GM18519 (cell line): ENCODE measurements around the gene NR3C2.

Source experiments
- ATAC-seq: cut with Tn5 transposase; IDR thresholded peaks from one replicate; pipeline ENCODE4 v1.9.1; 2021; ENCODE audit warnings: mild to moderate bottlenecking, moderate library complexity; ENCODE audit not compliant: unreplicated experiment, low FRiP score

The NR3C2 gene

DNA sequence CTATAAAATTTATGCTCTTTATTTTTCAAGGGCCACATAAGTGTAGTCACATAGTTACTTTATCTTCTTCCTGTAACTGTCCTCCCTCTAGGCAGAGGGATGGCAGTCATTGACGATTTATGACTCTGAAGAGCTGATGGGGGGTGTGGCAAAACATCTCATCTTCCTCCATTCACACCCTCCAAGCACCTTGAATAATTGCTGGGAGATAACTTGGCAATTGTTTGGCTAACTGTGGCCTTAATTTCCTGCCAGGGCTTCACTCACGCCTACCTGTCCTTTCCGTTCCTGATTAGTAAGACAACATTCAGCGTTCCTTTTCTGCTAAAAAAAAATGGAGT lies 381.1 kb downstream of the NR3C2 start:
- ATAC-seq, result no peak

DNA sequence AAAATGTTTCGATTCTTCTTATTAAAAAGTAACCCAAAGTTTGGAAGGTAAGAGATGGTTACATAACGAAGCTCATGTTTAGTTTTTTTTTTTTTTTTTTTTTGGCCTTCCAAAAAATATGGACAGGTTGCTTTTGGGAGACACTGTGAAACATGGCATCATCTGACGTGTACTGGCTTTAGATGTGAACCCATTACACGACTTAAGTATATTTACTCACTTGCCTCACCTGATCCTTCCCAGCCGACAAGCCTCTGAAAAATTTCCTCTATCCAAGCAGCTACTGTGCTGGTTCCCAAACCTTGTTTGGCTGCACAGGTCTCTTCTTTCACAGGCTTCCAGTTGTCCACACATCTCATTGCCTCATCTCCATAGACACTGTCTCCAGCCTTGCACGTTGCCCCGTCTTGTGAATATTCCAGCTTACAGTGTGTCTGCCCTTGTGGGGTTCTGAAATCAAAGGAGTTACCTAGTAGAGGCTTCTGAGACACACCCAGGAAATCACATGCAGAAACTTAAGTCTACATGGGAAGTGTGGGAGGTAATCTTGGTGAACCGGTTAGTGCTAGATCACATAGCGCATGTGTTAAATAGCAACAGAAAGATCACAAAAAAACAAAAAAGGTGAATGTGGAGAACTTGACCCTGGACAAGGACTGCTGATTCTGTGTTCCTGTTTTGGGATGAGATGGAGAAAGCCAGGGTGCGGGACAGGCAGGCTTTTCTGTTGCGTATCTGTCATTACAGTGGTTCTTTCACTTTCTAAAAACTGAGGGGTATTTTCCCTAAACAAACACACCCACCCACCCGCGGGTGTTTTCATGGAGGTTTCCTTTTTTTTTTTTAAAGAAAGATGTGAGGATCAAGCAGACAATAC lies 381.7 kb downstream of the NR3C2 start:
- ATAC-seq, result no peak

DNA sequence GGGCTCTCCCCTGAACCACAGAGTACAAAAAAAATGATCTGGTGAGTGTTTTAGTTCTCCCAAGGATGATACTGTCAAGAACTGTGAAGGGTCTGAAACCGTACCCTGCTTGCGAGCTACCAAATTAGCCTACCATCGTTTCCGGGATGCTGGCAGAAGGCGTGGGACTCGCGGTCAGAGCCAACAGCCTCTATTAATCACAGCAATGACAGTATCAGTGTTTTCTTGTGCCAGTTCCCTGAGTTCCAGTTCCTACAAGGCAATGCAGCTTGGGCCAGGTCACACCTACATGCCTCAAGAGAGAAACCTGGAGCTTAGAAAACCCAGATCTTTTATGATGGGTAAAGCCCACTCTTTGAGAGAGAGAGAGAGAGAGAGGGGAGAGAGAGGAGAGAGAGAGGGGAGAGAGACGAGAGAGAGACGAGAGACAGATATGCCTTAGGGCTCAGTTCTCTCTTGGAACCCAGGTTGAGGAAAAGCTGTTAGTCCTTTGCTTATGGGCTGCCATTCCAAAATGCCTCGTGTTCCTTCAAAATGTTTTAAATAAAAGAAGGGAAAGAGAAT lies 382.5 kb downstream of the NR3C2 start:
- no peak for ATAC-seq

DNA sequence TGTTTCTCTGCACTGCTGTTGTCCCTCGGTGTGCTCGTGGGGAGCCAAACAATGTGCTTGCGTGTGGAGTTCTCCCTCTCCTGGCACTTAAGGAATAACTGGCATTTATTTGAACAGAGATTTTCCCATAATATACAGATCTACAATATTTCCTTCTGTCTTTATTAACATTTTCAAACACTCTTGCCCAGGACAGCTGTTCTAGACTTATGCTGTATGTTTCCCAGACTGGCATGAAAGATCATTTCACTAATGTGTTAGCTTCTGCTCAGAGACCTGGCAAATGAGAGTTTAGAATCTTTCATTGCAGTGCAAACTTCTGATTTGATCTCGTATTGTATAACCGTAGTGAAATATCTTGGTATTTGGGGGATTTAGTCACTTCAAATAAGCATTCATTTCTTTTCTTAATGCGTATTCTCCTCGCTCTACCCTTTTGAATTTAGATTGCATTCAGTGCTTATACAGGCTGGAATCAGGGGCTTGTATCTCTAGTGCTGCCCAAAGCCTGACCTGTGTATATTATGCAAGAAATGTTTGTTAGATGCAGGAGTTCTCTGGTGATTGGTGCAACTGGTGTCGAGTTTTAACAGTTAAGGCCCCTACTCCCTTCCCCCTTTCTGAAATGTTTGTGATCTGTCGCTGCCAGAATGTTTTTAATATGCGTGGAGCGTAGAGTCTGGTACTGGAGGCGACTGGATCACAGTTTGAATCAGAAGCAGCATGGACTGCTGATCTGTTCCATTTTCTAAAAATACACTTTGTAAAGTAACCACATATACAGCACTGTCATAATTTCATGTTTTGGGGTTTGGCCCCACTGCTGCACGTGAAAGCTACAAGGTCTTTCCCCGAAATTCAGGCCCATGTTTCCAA lies 384.0 kb downstream of the NR3C2 start:
- ATAC-seq, result no peak

DNA sequence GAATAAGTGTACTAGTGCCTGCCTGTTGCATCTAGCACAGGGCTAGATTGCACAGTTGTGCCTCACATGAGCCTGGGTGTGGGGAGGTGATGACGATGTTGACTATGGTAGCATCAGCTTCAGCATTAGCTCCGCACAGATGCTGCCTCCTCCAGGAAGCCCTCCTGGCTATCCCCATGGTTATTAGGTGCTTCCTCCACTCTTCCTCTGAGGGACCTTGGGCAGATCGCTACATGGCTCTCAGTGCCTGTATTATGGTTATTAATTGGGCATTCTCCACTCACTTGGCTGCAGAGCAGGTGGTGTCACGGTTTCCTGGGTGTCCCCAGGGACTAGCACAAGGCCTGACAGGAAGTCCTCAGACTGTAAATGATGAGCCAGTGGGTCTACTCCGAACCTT lies 384.7 kb downstream of the NR3C2 start:
- peak; percentile 31 for ATAC-seq

DNA sequence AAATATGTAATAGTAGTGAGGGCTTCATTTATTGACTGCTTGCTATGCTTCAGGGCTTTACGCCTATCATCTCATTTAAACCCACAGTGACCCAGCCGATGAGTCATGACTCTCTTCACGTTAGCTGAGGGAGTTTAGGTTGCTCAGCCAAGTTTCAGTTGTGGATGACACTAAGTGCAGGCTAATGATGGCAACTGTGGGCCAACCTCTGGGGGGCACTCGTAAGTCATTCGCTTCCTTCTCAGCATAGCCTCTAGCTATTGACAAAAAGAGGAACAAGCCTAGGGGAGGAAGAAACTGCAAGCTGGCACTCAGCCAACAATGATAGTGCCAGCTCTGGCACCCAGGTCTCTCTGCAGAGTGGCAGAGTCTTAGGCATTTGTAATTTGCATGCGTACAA lies 385.3 kb downstream of the NR3C2 start:
- peak; percentile 94 for ATAC-seq

DNA sequence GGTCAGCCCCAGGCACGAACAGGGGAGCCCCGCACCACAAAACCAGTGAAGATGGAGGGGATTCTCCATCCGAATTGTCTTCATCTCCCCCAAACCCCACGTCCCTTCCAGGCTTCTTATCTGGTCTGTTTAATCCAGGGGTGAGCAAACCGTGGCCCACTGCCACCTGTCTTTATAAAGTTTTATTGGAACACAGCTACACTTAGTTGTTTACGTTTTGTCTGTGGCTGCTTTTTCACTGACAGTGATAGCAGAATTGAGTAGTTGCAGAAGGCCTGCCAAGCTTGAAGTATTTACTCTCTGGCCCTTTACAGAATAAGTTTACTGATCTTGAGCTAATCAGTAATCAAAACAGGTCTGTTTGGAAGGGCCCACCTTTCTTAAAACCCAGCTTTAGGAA lies 386.4 kb downstream of the NR3C2 start:
- ATAC-seq, result no peak

DNA sequence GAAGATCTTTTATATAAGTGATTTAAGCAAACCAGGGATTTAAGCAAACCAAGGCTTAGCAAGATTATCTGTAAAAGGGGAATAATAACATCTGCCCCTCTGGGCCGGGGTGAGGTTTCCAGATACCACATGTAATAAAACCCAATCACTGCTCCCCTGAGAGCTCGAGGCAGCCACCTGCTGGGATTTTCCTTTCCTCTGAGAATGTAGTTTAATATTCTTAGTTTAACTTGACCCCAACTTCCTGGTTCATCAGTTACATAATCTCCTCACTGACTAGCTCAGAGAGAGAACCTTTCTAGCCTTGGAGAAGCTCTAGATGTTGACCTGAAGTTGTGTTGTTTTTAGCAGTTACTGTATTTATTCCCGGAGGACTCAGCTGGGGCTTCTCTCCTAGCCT lies 387.9 kb downstream of the NR3C2 start:
- ATAC-seq, result no peak

DNA sequence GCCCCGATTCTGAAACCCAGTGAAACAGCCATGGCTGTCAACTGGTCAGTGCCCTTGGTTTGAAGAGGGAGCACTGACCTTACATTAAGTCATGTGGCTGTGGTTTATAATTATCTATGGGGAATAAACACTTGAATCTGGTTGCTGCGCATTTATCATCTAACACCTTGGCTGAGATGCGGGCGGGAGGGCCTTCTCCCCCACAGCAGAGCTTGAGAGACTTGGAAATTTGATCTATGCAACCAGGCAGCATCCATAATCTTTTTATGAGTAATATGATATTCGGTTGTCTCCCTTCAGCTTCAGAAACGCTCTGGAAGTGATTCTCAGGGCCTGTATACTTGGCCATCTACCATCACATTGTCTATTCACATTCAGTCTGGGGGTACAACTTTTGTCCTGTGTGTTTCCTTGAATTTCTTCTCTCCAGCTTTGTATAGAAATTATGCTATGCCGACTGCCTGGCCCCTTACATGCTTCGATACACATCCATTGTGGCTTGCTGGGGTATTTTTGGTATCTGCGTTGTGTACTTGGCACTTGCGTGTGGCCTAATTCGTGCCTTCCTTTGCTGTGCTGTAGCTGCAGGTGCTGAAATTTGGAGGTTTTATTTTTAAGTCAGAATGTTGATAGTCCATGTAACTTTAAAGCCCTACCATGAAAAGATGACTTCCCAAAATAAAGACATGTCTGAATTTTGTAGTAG lies 388.8 kb downstream of the NR3C2 start:
- ATAC-seq, result no peak

DNA sequence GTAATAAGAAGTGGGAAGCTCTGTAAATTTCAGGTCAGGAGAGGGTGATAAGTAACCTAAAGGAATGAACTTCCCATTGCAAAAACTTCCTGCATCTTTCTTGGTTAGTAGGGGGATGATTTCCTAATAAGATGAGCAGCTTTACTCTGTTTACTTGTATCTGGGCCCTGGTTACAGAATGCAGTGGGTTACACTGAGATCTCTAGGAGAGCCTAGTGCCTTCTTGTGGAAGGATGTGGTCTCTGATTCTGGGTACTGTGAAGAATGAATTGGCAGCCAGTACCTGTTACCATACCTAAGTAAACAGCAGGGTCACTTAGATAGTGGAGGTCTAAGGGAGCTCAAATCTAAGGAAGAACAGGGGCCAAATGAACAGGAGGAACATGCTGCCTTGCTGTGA lies 389.8 kb downstream of the NR3C2 start:
- no peak for ATAC-seq

DNA sequence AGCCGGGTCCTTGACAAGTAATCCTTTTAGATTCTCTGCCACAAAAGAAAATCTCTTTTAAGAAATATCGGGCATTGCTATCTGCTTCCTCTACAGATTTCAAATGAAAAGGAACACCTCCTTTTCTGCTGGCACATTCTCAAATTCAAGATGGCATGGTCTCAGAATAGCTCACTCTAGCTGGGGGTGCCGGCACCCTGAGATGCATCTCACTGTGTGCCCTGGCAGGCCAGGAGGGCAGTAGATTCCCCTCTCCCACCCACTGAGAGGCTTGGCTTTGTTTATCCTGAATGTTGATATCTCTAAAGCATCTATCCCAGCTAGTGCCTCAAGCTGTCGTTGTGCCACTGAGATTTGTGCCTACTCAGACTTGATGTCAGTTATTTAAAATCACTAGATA lies 390.8 kb downstream of the NR3C2 start:
- ATAC-seq, result no peak

DNA sequence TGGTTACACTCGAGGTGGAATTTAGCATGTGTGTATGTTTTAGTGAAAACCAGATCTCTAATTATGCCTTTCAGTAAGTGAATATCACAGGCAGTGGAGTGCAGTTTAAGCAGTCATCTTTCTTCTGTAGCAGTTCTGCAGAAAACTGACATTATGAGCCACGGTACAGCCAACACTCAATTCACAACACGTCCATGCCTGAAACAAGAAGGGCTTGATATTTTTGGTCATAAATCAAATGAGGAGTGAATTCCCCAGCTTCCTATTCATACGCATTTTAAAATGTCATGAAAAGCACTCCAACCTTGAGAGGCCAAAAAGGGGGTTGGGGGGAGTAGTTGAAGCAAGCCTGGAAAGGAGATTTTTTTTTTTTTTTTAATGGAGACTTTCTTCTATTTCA lies 393.6 kb downstream of the NR3C2 start:
- no peak for ATAC-seq

DNA sequence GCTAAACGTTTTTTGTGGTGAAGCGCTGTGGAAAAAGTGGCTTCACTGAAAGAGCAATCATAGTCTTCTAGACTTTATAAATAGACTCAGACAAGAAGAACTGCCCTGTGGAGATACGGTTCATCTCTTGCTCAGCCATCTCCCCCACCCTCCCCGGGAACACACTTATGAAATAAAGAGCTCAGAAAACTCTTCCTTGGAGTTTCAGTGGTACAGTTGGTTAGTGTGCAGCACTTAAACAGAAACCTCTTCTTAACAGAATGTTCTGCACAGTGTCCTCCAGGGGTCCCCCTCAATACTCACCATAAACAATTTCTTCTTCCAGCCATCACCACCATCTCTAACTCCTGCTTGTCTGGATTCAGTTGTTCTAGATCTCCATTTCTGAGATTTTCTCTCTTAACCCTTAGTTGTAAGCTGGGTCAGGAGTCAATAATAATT lies 397.3 kb downstream of the NR3C2 start:
- peak; percentile 97 for ATAC-seq

DNA sequence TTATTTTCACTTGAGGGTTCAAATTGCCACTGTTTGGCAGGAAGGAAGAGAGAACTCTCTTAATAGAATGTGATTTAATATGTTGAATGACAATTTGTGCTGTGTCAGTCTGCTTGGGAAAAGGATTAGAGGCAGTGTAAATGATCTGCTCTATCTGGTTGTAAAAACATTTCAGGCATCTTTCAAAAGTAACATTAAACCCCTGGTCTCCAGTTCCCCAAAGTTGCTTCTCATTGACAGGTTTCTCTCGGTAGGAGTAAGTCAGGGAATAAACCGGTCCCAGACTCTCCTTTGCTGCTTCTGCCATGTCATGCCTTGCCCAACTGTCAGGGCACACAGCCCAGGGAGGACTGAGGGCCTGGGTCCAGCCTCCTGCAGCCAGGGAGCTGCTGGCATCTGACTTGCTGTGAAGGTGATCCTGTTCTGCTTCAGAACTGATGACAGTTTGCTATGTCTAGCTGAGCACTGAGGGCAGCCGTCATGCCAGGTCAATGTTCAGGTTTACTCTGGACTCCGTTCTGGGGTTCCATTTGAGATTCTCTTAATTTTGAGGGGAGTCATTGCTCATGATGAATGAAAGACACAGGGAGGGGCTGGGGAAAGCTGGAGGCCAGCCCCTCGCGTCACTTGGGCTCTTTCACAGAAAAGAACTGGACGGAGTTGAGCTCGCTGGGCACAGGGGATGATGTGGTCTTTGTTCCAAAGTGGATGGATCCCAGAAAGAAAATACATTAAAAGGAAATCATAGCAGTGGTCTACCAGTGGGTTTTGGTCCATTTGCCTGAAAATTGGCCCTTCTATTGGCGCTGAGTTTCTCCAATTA lies 397.9 kb downstream of the NR3C2 start:
- no peak for ATAC-seq

DNA sequence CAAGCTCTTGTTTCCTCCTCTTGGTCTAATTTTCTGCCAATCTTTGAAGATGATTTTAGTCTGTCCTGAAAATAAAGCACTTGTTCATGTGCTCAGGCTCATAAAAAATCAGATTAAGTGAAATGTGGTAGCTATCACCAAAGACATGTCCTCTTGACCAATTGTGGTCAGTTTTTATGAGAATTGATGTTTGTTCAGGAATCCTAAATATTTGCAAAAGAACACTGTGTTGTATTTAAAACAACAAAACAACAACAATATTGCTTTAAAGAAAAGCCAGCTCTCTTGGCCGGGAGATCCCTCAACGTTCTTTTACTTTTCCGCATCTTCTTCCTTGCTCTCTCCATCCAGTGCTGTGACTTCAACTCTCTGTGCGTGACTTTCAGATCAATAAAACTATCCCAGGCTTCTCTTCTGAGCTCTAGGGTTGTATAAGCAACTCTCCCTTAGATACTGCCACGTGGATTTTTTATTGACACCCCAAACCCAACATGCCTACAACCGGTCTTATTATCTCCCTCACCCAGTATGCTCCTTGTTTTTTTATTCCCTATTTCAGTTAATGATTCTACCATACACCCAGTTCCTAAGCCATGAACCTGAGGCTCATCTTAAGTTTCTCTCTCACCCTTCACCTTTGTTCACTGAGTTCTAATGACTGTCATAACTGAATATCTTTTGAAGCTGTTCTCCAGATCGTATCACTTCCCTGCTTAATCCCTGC lies 400.4 kb downstream of the NR3C2 start:
- ATAC-seq, result no peak

DNA sequence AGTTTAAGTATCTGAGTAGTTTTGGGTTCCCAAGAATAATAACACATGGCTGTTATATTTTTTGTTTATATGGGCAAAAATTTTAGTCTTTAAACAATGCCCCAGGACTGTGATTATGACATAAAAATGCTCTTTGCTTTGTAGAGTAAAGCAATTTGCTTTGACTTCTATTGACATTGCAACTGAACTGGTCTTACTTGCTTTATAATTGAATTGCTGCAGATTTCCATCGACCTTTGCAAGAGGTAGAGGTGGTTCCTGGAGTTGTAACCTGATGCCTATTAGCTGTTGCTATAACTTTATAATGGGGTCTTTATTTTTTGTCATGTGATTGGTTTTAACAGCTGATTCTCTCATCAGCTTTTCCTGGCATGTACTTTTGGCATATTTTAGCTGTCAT lies 407.4 kb downstream of the NR3C2 start:
- ATAC-seq, result no peak

DNA sequence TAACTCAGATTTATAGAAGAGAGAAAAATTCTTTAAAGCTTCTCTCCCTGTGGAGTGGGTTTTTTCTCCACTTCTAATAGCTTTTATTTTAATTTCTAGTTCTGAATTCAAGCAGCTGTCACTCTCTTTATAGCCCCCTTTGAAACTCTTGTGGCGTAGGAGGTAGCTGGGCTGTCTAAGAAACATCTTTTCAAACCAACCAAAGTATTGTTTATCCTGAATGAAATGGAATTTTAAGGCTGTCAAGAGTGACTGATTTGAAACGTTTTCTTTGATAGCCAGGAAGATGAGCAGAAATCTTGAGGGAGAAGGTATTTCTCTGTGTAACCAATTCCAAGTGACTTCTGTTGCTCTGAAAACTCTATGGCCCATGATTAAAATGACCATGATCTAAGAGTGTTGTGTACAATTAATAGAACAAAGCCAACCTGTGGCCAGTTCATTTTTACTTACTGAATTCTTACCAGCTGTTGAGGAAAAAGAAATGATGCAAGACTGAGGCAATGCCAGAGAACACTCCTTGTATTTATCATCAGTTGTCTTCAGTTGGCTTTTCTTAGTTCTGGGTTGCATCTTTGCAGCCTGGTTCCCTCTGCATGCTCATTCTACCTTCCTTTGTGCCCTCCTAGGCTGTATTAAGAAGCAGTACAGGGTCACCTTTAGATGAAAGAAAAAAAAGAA lies 411.9 kb downstream of the NR3C2 start:
- ATAC-seq, result no peak

DNA sequence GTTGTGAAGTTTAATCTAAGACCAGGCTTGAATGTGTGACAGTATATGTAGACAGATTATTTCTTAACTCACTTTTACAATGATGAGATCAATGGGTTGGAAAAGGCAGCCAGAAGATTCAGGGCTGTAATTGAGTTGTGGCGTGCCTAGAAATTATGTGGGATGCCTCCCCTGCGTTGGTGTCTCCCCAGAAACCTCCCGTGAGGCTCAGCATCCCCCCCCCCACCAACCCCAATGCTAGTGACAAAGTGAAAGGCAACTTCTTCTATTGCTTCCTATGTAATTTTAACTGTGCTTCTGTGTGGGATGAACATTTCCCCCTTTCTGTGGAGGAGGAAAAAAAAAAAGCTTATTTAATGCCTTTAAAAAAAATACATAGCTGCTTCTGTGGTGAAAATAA lies 412.4 kb downstream of the NR3C2 start:
- ATAC-seq, result no peak
